ENCODE measurements around the gene DNTTIP2.

- TF ChIP-seq CTCF (IDR thresholded peaks at IDR 0.05) (no peak), POLR2A (IDR thresholded peaks at IDR 0.05) (no peak)
Measured at GRCh38 chr1:93848350-93848883, 30.6 kb downstream of the DNTTIP2 start.
